ENCODE measurements around the gene MORF4L2. TPM values are rescaled to one million over a fixed set of nuclear protein-coding genes. Genes with fewer than 3 reads are reported as not detected.

Gene MORF4L2
- total RNA-seq, 2 experiments from 2014 or later, result 165 to 257 TPM

- no peaks in the 10 kb centered on the region for H3K9me3 ChIP-seq (ENCODE audit: low read length)
- DNase-seq (ENCODE audit: low spot score), result peak; percentile 18
- intact Hi-C loops (cut with micrococcal nuclease; ENCODE audit: unreplicated experiment), result no loop called here
- no peak overlapping the region for H3K4me2 ChIP-seq (ENCODE audit: low read length)
- no peak overlapping the region for H3K27ac ChIP-seq (ENCODE audit: low read depth, low read length, poor library complexity, severe bottlenecking)
- no peak overlapping the region for H2AFZ ChIP-seq (ENCODE audit: low read length)
- peaks cover 15% of the 10 kb centered on the region for H3K4me1 ChIP-seq (ENCODE audit: insufficient read depth, low read length, poor library complexity, severe bottlenecking)
- H3K9me2 ChIP-seq (ENCODE audit: insufficient read depth, low read length), result no peaks in the 10 kb centered on the region
- no peaks in the 10 kb centered on the region for H3K79me2 ChIP-seq (ENCODE audit: insufficient read depth, low read depth, low read length)
- no peak for TF ChIP-seq EZH2phosphoT487 (IDR thresholded peaks at IDR 0.05; ENCODE audit: borderline replicate concordance, low read depth, low read length)
- TF ChIP-seq CTCF (conservative IDR thresholded peaks at IDR 0.05; ENCODE audit: low read length), result no peak
- BruUV-seq (replicated peaks), result no TSS peak
- no peak overlapping the region for H3K4me3 ChIP-seq (ENCODE audit: low read depth, low read length, poor library complexity, severe bottlenecking)
- no peaks in the 10 kb centered on the region for H4K20me1 ChIP-seq (ENCODE audit: insufficient read depth, low read length)
- CTCF ChIA-PET (ENCODE audit: unreplicated experiment), result no interaction called here
- H3K36me3 ChIP-seq (ENCODE audit: insufficient read depth, low read length), result no peaks in the 10 kb centered on the region
- POLR2A ChIA-PET, result interaction anchor here (0.7 to 1.4 kb wide), 2 partner anchors 22 to 110 kb away, joined by 3 read pairs; no protein-coding TSS in a partner anchor
Observed at GRCh38 chrX:103730147-103730795, 43.8 kb upstream of the MORF4L2 start.

DNA sequence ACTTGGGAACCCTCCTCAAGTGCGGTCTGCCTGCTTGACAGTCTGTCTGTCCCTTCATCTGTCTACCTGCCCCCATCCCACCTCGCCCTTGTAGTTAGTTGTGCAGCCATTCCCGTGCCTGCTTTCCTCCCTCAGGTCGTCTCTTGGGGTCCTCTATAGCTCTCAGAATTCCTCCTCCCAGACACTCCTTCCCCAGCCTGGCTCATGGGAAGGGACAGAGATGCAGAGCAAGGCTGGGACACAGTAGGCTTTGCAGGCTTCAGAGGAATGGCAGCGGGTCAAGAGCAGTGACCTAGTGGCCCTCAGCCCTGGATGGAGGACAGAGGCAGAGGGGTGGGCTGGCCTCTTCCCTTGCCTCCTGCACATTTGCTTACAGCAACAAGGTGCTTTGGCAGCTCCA, 42.5 kb upstream of the MORF4L2 start:
- Histone ChIP-seq H2AFZ (ENCODE audit: low read length) (no peak overlapping the region), H3K4me3 (ENCODE audit: low read depth, low read length, poor library complexity, severe bottlenecking) (no peak overlapping the region), H3K36me3 (ENCODE audit: insufficient read depth, low read length) (no peaks in the 10 kb centered on the region), H3K4me1 (ENCODE audit: insufficient read depth, low read length, poor library complexity, severe bottlenecking) (peaks cover 15% of the 10 kb centered on the region), H3K9me3 (ENCODE audit: low read length) (no peaks in the 10 kb centered on the region), H3K9me2 (ENCODE audit: insufficient read depth, low read length) (no peaks in the 10 kb centered on the region), H4K20me1 (ENCODE audit: insufficient read depth, low read length) (no peaks in the 10 kb centered on the region), H3K4me2 (ENCODE audit: low read length) (no peak overlapping the region), H3K27ac (ENCODE audit: low read depth, low read length, poor library complexity, severe bottlenecking) (no peak overlapping the region), H3K79me2 (ENCODE audit: insufficient read depth, low read depth, low read length) (no peaks in the 10 kb centered on the region)
- ChIA-PET CTCF (ENCODE audit: unreplicated experiment) (no interaction called here), POLR2A (interaction anchor here (0.5 to 1.4 kb wide), 3 partner anchors 9 to 63 kb away, joined by 3 to 4 read pairs (median 3); no protein-coding TSS in a partner anchor)
- no peak for DNase-seq (ENCODE audit: low spot score)
- intact Hi-C loops (cut with micrococcal nuclease; ENCODE audit: unreplicated experiment), result no loop called here
- BruUV-seq (replicated peaks), result no TSS peak
- TF ChIP-seq CTCF (conservative IDR thresholded peaks at IDR 0.05; ENCODE audit: low read length), result no peak
- TF ChIP-seq EZH2phosphoT487 (IDR thresholded peaks at IDR 0.05; ENCODE audit: borderline replicate concordance, low read depth, low read length), result no peak

GRCh38 chrX:103727115-103727514, 40.6 kb upstream of the MORF4L2 start:
- no peak overlapping the region for H3K4me3 ChIP-seq (ENCODE audit: low read depth, low read length, poor library complexity, severe bottlenecking)
- BruUV-seq (replicated peaks), result no TSS peak
- no peaks in the 10 kb centered on the region for H3K36me3 ChIP-seq (ENCODE audit: insufficient read depth, low read length)
- H3K4me2 ChIP-seq (ENCODE audit: low read length), result no peak overlapping the region
- intact Hi-C loops (cut with micrococcal nuclease; ENCODE audit: unreplicated experiment), result no loop called here
- ChIA-PET CTCF (ENCODE audit: unreplicated experiment) (no interaction called here), POLR2A (no interaction called here)
- no peaks in the 10 kb centered on the region for H4K20me1 ChIP-seq (ENCODE audit: insufficient read depth, low read length)
- H2AFZ ChIP-seq (ENCODE audit: low read length), result no peak overlapping the region
- H3K27ac ChIP-seq (ENCODE audit: low read depth, low read length, poor library complexity, severe bottlenecking), result no peak overlapping the region
- no peaks in the 10 kb centered on the region for H3K9me3 ChIP-seq (ENCODE audit: low read length)
- no peaks in the 10 kb centered on the region for H3K9me2 ChIP-seq (ENCODE audit: insufficient read depth, low read length)
- H3K4me1 ChIP-seq (ENCODE audit: insufficient read depth, low read length, poor library complexity, severe bottlenecking), result peaks cover 15% of the 10 kb centered on the region
- no peak for DNase-seq (ENCODE audit: low spot score)
- no peaks in the 10 kb centered on the region for H3K79me2 ChIP-seq (ENCODE audit: insufficient read depth, low read depth, low read length)
- no peak for TF ChIP-seq CTCF (conservative IDR thresholded peaks at IDR 0.05; ENCODE audit: low read length)
- TF ChIP-seq EZH2phosphoT487 (IDR thresholded peaks at IDR 0.05; ENCODE audit: borderline replicate concordance, low read depth, low read length), result no peak

All from OCI-LY7 (cell line).